ENCODE data around the gene MYO1A. TPM values are rescaled to one million over a fixed set of nuclear protein-coding genes. Genes with fewer than 3 reads are reported as not detected.

MYO1A gene
- total RNA-seq, result 10 to 100 TPM; 11.4 to 13.4 TPM

GRCh38 chr12:57049890-57050289 lies at the start of gene MYO1A:
TSS of gene MYO1A (minus strand) at chr12:57050129. CDS start at chr12:57048323, 1,806 bp downstream.
- Mint-ChIP-seq H3K27me3 (ENCODE audit: low read depth) (peaks cover 7% of the 10 kb centered on the region), H3K4me3 (no peak within 1 kb of the TSS), H3K9me3 (peaks cover 2 to 4% of the 10 kb centered on the region in 2 donors), H3K27ac (no peak within 1 kb of the TSS), H3K4me1 (ENCODE audit: low read depth) (peaks cover 47% of the 10 kb centered on the region), H3K36me3 (ENCODE audit: insufficient read depth in 2 of 2) (peaks cover 0 to 7% of the 10 kb centered on the region in 2 donors)
- ATAC-seq (replicated peaks in 1 of 2) (no peak), DNase-seq (no peak)

DNA sequence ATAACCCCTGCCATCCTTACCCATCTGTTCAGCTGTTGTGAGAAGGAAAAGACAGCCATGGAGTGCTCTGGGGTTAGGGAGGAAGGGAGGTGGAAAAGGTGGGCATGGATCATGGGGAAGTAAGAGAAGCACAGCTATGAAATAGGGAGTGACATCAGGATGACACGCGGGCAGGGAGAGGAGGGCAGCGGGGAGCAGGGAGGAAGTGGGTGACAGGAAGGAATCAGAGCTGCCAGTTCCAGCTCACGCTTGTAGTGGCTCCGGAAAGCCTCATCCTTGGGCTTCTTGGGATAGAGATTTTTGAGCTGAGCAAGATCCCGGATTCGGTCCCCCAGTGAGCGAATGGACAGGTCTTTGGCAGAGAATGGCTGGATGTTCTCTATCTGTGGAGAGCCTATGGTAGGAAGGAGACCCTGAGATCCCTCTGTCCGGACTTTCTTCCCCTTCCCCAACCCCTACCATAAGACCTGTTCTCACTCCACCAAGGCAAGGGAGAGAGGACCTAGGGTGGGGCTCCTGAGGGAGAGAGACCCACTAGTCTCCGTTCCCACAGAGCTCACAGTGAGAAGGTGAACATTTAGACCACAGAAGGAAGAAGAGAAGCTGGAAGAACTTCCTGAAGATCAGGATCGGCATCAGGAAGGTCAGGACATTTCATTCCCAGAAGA lies 49.3 kb upstream of the MYO1A start:
- ATAC-seq (replicated peaks in 1 of 2) (no peak), DNase-seq (no peak)
- Mint-ChIP-seq H3K4me1 (ENCODE audit: low read depth) (peaks cover 43% of the 10 kb centered on the region), H3K27ac (peak overlapping the region; percentile 41), H3K27me3 (ENCODE audit: low read depth) (no peaks in the 10 kb centered on the region), H3K36me3 (ENCODE audit: insufficient read depth in 2 of 2) (peaks cover 10 to 26% of the 10 kb centered on the region in 2 donors), H3K9me3 (no peaks in the 10 kb centered on the region), H3K4me3 (no peak overlapping the region)

DNA sequence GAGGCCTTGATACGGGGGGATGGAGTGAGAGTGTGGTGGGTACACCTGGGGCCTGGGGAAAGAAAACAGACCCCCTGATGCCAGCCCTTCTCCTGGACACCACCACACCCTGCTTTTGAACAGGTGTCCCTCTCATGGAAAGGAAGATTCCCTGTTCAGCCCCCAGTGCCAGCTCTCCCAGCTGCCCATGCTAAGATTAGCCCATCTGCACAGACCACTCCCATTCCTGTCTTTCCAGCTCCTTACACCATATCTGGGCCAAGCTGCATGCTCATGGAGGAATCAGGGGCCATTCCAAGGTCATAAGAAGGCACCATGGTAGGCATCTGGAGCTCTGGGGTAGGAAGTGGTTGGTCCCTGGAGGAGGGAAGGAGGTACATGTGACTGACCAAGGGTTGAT lies 48.6 kb upstream of the MYO1A start:
- ATAC-seq (replicated peaks in 1 of 2), result no peak
- no peak overlapping the region for H3K4me3 Mint-ChIP-seq
- H3K27ac Mint-ChIP-seq, result peak overlapping the region; percentile 9
- H3K4me1 Mint-ChIP-seq (ENCODE audit: low read depth), result peaks cover 48% of the 10 kb centered on the region
- H3K36me3 Mint-ChIP-seq (ENCODE audit: insufficient read depth in 2 of 2), result peaks cover 7 to 28% of the 10 kb centered on the region in 2 donors
- DNase-seq, result no peak
- H3K27me3 Mint-ChIP-seq (ENCODE audit: low read depth), result no peaks in the 10 kb centered on the region
- no peaks in the 10 kb centered on the region for H3K9me3 Mint-ChIP-seq

- H3K4me3 Mint-ChIP-seq, result no peak overlapping the region
- H3K27ac Mint-ChIP-seq, result no peak overlapping the region
- ATAC-seq (replicated peaks in 1 of 2) (no peak), DNase-seq (no peak)
- no peaks in the 10 kb centered on the region for H3K27me3 Mint-ChIP-seq (ENCODE audit: low read depth)
- H3K36me3 Mint-ChIP-seq (ENCODE audit: insufficient read depth in 2 of 2), result peaks cover 7 to 22% of the 10 kb centered on the region in 2 donors
- no peaks in the 10 kb centered on the region for H3K9me3 Mint-ChIP-seq
- H3K4me1 Mint-ChIP-seq (ENCODE audit: low read depth), result peaks cover 51% of the 10 kb centered on the region
Measured at GRCh38 chr12:57097554-57097835, 47.6 kb upstream of the MYO1A start.

DNA sequence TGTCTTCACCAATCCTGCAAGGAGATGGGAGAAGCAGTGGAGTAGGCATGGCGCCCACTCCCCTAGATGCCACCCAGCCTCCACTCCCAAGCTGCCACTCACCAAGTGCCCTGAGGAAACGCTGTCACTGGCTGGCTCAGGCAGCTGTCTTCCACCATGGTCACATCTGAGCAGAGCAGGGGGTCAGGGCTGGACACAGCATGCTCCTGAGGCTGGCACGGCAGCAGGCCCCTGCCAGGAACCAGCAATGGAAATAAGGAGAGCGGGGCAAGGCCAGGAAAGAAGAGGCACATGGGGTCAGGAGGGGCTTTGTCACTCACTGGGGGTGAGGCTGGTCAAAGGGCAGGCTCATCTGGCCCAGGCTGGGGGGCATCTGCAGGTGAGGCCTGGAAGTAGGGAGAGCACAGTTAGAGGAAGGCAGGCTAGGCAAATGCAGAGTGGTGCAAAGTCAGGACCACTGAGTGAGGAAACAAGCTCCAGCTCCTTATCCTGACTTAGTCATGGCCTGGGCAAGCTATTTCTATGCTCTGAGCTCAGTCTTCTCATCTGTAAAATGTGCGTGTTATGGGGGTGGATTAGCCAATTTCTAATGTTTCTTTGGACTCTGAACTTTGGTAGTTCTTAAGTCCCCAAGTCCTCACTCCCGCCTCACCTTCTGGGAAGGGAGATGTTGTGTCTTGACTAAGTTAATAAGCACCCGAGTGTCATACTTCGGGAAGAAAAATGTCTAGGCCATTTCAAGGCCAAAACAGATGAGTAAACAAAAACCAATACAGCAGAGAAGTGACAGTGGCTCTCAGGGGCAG lies 47.0 kb upstream of the MYO1A start:
- DNase-seq, result no peak
- H3K4me3 Mint-ChIP-seq, result no peak overlapping the region
- H3K27me3 Mint-ChIP-seq (ENCODE audit: low read depth), result no peaks in the 10 kb centered on the region
- ATAC-seq (replicated peaks in 1 of 2), result no peak
- peak overlapping the region; percentile 35 for H3K27ac Mint-ChIP-seq
- no peaks in the 10 kb centered on the region for H3K9me3 Mint-ChIP-seq
- H3K36me3 Mint-ChIP-seq (ENCODE audit: insufficient read depth in 2 of 2), result peaks cover 7 to 22% of the 10 kb centered on the region in 2 donors
- peaks cover 51% of the 10 kb centered on the region for H3K4me1 Mint-ChIP-seq (ENCODE audit: low read depth)

- H3K4me1 Mint-ChIP-seq (ENCODE audit: low read depth), result peaks cover 54% of the 10 kb centered on the region
- peak overlapping the region; percentile 35 for H3K27ac Mint-ChIP-seq
- DNase-seq, result no peak
- ATAC-seq (replicated peaks in 1 of 2), result no peak
- no peaks in the 10 kb centered on the region for H3K9me3 Mint-ChIP-seq
- H3K36me3 Mint-ChIP-seq (ENCODE audit: insufficient read depth in 2 of 2), result peaks cover 7 to 25% of the 10 kb centered on the region in 2 donors
- no peaks in the 10 kb centered on the region for H3K27me3 Mint-ChIP-seq (ENCODE audit: low read depth)
- no peak overlapping the region for H3K4me3 Mint-ChIP-seq
Measured at GRCh38 chr12:57096099-57096572, 46.2 kb upstream of the MYO1A start.

GRCh38 chr12:57095440-57095839 lies 45.5 kb upstream of the MYO1A start:
- Mint-ChIP-seq H3K27ac (peak overlapping the region; percentile 74), H3K9me3 (no peaks in the 10 kb centered on the region), H3K4me1 (ENCODE audit: low read depth) (peaks cover 61% of the 10 kb centered on the region), H3K4me3 (no peak overlapping the region), H3K27me3 (ENCODE audit: low read depth) (no peaks in the 10 kb centered on the region), H3K36me3 (ENCODE audit: insufficient read depth in 2 of 2) (peaks cover 7 to 23% of the 10 kb centered on the region in 2 donors)
- DNase-seq (no peak), ATAC-seq (replicated peaks in 1 of 2) (no peak)

DNA sequence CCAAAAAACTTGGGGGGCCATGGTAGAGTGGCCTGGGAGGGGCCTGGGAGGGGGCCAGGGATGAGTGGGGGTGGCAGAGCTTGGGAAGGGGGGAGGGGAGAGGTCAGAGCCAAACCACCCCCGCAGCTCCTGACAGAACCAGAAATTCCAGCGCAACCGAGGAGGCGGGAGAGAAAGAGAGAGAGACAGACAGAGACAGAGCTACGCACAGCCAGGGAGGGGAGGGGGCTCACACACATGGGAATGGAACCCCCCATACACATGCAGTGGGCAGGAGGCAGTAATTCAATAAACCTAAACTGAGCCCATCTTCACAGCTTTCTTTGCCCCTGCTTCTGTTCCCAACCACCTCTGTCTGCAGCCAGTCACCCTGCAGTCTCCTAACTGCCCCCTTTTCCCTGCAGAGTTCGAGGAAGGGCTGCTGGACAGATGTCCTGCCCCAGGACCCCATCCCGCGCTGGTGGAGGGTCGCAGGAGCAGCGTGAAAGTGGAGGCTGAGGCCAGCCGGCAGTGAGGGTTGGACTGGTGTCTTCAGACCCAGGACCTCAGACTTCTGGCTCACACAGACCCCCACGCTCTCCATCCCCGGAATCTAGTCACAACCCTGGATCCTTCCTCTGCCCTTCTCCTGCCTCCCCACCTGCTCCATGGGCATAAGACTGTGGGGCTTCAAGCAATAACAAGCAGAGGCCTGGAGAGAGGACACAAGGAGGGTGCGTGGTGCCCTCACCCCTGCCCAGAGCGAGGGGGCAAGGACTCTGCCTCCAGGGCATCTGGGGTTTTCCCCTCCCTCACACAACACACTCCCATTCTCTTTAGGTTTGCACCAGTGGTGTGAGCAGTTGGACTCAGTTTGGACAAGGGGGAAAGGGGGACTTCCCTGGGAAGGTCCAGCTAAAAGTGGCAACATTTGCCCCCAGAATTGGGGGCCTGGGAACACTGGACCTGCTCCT lies 44.6 kb upstream of the MYO1A start:
- Mint-ChIP-seq H3K4me3 (peak overlapping the region; percentile 7 to 86), H3K9me3 (no peaks in the 10 kb centered on the region), H3K4me1 (ENCODE audit: low read depth) (peaks cover 70% of the 10 kb centered on the region), H3K27ac (peak overlapping the region; percentile 74), H3K27me3 (ENCODE audit: low read depth) (no peaks in the 10 kb centered on the region), H3K36me3 (ENCODE audit: insufficient read depth in 2 of 2) (peaks cover 6 to 19% of the 10 kb centered on the region in 2 donors)
- DNase-seq, result no peak
- ATAC-seq (replicated peaks in 1 of 2), result no peak

- H3K4me1 Mint-ChIP-seq (ENCODE audit: low read depth), result peaks cover 67% of the 10 kb centered on the region
- peaks cover 6 to 13% of the 10 kb centered on the region in 2 donors for H3K36me3 Mint-ChIP-seq (ENCODE audit: insufficient read depth in 2 of 2)
- peak; percentile 54 for ATAC-seq (replicated peaks in 1 of 2)
- no peaks in the 10 kb centered on the region for H3K9me3 Mint-ChIP-seq
- H3K4me3 Mint-ChIP-seq, result peak overlapping the region; percentile 70 to 86
- H3K27ac Mint-ChIP-seq, result peak overlapping the region; percentile 9
- no peaks in the 10 kb centered on the region for H3K27me3 Mint-ChIP-seq (ENCODE audit: low read depth)
- DNase-seq, result peak; percentile 76 to 79
Measured at GRCh38 chr12:57093415-57094207, 43.7 kb upstream of the MYO1A start.

GRCh38 chr12:57092876-57093414 lies 43.0 kb upstream of the MYO1A start:
- Mint-ChIP-seq H3K27me3 (ENCODE audit: low read depth) (no peaks in the 10 kb centered on the region), H3K4me1 (ENCODE audit: low read depth) (peaks cover 69% of the 10 kb centered on the region), H3K36me3 (ENCODE audit: insufficient read depth in 2 of 2) (peaks cover 8 to 13% of the 10 kb centered on the region in 2 donors), H3K9me3 (no peaks in the 10 kb centered on the region), H3K4me3 (peak overlapping the region; percentile 70 to 86), H3K27ac (no peak overlapping the region)
- DNase-seq (no peak), ATAC-seq (replicated peaks in 1 of 2) (no peak)

GRCh38 chr12:57092529-57092862 lies 42.6 kb upstream of the MYO1A start:
- H3K27me3 Mint-ChIP-seq (ENCODE audit: low read depth), result no peaks in the 10 kb centered on the region
- peaks cover 71% of the 10 kb centered on the region for H3K4me1 Mint-ChIP-seq (ENCODE audit: low read depth)
- no peaks in the 10 kb centered on the region for H3K9me3 Mint-ChIP-seq
- H3K4me3 Mint-ChIP-seq, result peak overlapping the region in 1 of 2 donors; percentile 38
- ATAC-seq (replicated peaks in 1 of 2) (no peak), DNase-seq (no peak)
- no peak overlapping the region for H3K27ac Mint-ChIP-seq
- peaks cover 8 to 13% of the 10 kb centered on the region in 2 donors for H3K36me3 Mint-ChIP-seq (ENCODE audit: insufficient read depth in 2 of 2)
